A549 (cell line): ENCODE data around the gene TULP3. TPM values are rescaled to one million over a fixed set of nuclear protein-coding genes. Genes with fewer than 3 reads are reported as not detected.

Experiments
- ATAC-seq, 2 experiments: fragments of 200-7000 bp in 1 of 2; fragments of >200 bp in 1 of 2; cut with Nextera tagmentation in 1 of 2; cut with Tn5 transposase in 1 of 2; 3 replicates each; pipeline versions ENCODE4 v1.8.0 to v1.9.1; 2018 to 2020; ENCODE audit warnings: mild to moderate bottlenecking in 1 of 2, moderate library complexity in 1 of 2
- CTCF ChIA-PET: fragments of 300-600 bp; sonication (Branson Sonifier 250); formaldehyde crosslinking; extraction: SDS; loops from one replicate; lab custom pipeline; 2021; ENCODE audit warnings: antibody characterized with exemption, inconsistent platforms; lab: Yijun Ruan, JAX
- POLR2A ChIA-PET: fragments of 350-600 bp; formaldehyde crosslinking; extraction: SDS; loops from one replicate; lab custom pipeline; 2021; ENCODE audit warnings: antibody characterized with exemption, inconsistent platforms; lab: Yijun Ruan, JAX
- DNase-seq, 2 experiments: peaks; one replicate each; pipeline versions ENCODE4 v3.0.0 to v3.0.0-alpha.2; 2011 to 2016; ENCODE audit warnings: low read depth in 1 of 2, low spot score in 1 of 2
- FAIRE-seq: peaks from 2 replicates; lab custom pipeline; 2011; peaks lifted over from hg19 to GRCh38; lab: Jason Lieb, UNC
- H3K27ac ChIP-seq, 2 experiments: fragments of >200 bp; sonication (Bioruptor Twin); formaldehyde crosslinking; 3 replicates each; pipeline ENCODE4 v1.5.1; 2016 to 2017
- H3K4me1 ChIP-seq: fragments of >200 bp; sonication (Bioruptor Twin); formaldehyde crosslinking; 3 replicates; pipeline ENCODE4 v1.6.1; 2016
- H3K4me2 ChIP-seq: fragments of >200 bp; sonication (Bioruptor Twin); formaldehyde crosslinking; 3 replicates; pipeline ENCODE4 v1.6.1; 2016
- H3K4me3 ChIP-seq: fragments of >200 bp; sonication (Bioruptor Twin); formaldehyde crosslinking; 3 replicates; pipeline ENCODE4 v1.5.1; 2016
- H3K9me3 ChIP-seq: fragments of >200 bp; sonication (Bioruptor Twin); formaldehyde crosslinking; 3 replicates; pipeline ENCODE4 v1.6.1; 2016
- BCL3 ChIP-seq: fragments of >200 bp; sonication (Bioruptor Twin); formaldehyde crosslinking; IDR thresholded peaks from 3 replicates; pipeline ENCODE4 v1.6.1; 2016
- CBX8 ChIP-seq: fragments of 200-600 bp; sonication (generic); IDR thresholded peaks from 2 replicates; pipeline ENCODE4 v1.6.1; 2016
- CHD2 ChIP-seq: fragments of 150-350 bp; IDR thresholded peaks from 2 replicates; pipeline ENCODE4 v1.6.1; 2014; ENCODE audit warnings: low read length; ENCODE audit not compliant: partially characterized antibody
- CHD4 ChIP-seq: fragments of 200-600 bp; sonication (generic); IDR thresholded peaks from 2 replicates; pipeline ENCODE4 v1.6.1; 2016; ENCODE audit warnings: antibody characterized with exemption, mild to moderate bottlenecking, borderline replicate concordance
- CTCF ChIP-seq: fragments of >200 bp; sonication (Bioruptor Twin); formaldehyde crosslinking; IDR thresholded peaks from 3 replicates; pipeline ENCODE4 v1.5.1; 2016
- EHMT2 ChIP-seq: fragments of 200-600 bp; sonication (generic); IDR thresholded peaks from 2 replicates; pipeline ENCODE4 v1.6.1; 2016; ENCODE audit warnings: antibody characterized with exemption, low read depth, mild to moderate bottlenecking, moderate library complexity
- EP300 ChIP-seq, 2 experiments: fragments of >200 bp; sonication (Bioruptor Twin); formaldehyde crosslinking; IDR thresholded peaks; 2 replicates in 1 of 2; 3 replicates in 1 of 2; pipeline ENCODE4 v1.6.1; 2016 to 2017
- FOXS1 ChIP-seq: fragments of 250-450 bp; sonication (Bioruptor Pico); IDR thresholded peaks from 2 replicates; pipeline ENCODE4 v1.5.0; 2020; ENCODE audit warnings: mild to moderate bottlenecking, moderate library complexity
- HDAC2 ChIP-seq: fragments of 200-600 bp; sonication (generic); IDR thresholded peaks from 2 replicates; pipeline ENCODE4 v1.6.1; 2016
- HES2 ChIP-seq: fragments of >200 bp; sonication (Bioruptor Twin); formaldehyde crosslinking; IDR thresholded peaks from 2 replicates; pipeline ENCODE4 v1.6.1; 2016
- HMGXB4 ChIP-seq: fragments of 250-450 bp; sonication (Bioruptor Pico); IDR thresholded peaks from 2 replicates; pipeline ENCODE4 v1.5.0; 2021; ENCODE audit warnings: mild to moderate bottlenecking, moderate library complexity, borderline replicate concordance
- JUNB ChIP-seq: fragments of >200 bp; sonication (Bioruptor Twin); formaldehyde crosslinking; IDR thresholded peaks from 2 replicates; pipeline ENCODE4 v1.6.1; 2016
- KDM5A ChIP-seq: fragments of 200-600 bp; sonication (generic); IDR thresholded peaks from 2 replicates; pipeline ENCODE4 v1.6.1; 2016; ENCODE audit warnings: antibody characterized with exemption, mild to moderate bottlenecking
- MAZ ChIP-seq: fragments of 150-350 bp; IDR thresholded peaks from 2 replicates; pipeline ENCODE4 v1.6.1; 2014; ENCODE audit warnings: antibody characterized with exemption, low read depth, low read length, borderline replicate concordance
- NPAS2 ChIP-seq: fragments of 250-450 bp; sonication (Bioruptor Pico); IDR thresholded peaks from 2 replicates; pipeline ENCODE4 v1.8.0; 2022; ENCODE audit warnings: mild to moderate bottlenecking, moderate library complexity, borderline replicate concordance
- RAD21 ChIP-seq, 2 experiments: fragments of >200 bp in 1 of 2; sonication (Bioruptor Twin) in 1 of 2; formaldehyde crosslinking in 1 of 2; IDR thresholded peaks in 1 of 2; conservative IDR thresholded peaks in 1 of 2; 2 replicates in 1 of 2; 3 replicates in 1 of 2; pipeline ENCODE4 v1.6.1; 2012 to 2018; ENCODE audit warnings: inconsistent platforms in 1 of 2
- RARB ChIP-seq: fragments of 250-450 bp; sonication (Bioruptor Pico); IDR thresholded peaks from 2 replicates; pipeline ENCODE4 v1.8.0; 2021; ENCODE audit warnings: mild to moderate bottlenecking, moderate library complexity
- RCOR1 ChIP-seq: fragments of 150-350 bp; IDR thresholded peaks from 2 replicates; pipeline ENCODE4 v1.6.1; 2014; ENCODE audit warnings: antibody characterized with exemption, low read length, low read depth
- REST ChIP-seq: fragments of 200-600 bp; sonication (generic); IDR thresholded peaks from 2 replicates; pipeline ENCODE4 v1.6.1; 2016; ENCODE audit warnings: antibody characterized with exemption, mild to moderate bottlenecking, moderate library complexity
- RFX5 ChIP-seq: fragments of 450-650 bp; IDR thresholded peaks from 2 replicates; pipeline ENCODE4 v1.7.1; 2014; ENCODE audit warnings: antibody characterized with exemption, mild to moderate bottlenecking, moderate library complexity
- TP53 ChIP-seq: fragments of 250-450 bp; sonication (Bioruptor Pico); IDR thresholded peaks from 2 replicates; pipeline ENCODE4 v1.5.0; 2021; ENCODE audit warnings: mild to moderate bottlenecking, moderate library complexity
- ZNF302 ChIP-seq: fragments of 250-450 bp; sonication (Bioruptor Pico); IDR thresholded peaks from 2 replicates; pipeline ENCODE4 v1.9.0; 2021; ENCODE audit warnings: inconsistent platforms, mild to moderate bottlenecking, moderate library complexity
- ZSCAN20 ChIP-seq: fragments of 250-450 bp; sonication (Bioruptor Pico); IDR thresholded peaks from 2 replicates; pipeline ENCODE4 v1.8.0; 2022; ENCODE audit warnings: mild to moderate bottlenecking, moderate library complexity
- WGBS: methylation state at CpG from one replicate; pipeline ENCODE4 v1.1.6; 2017; ENCODE audit errors: missing lambda C conversion rate; 5-methylcytosine and 5-hydroxymethylcytosine counted together
- polyA plus RNA-seq, 4 experiments: library from polyadenylated mRNA; depleted of rRNA in 3 of 4; stranded (reverse); fragments of >200 nt; fragmentation: RNase III in 1 of 4; extraction: RNeasy Plus Mini Kit Qiagen cat#74134 plus additional on column Dnase treatment in 1 of 4; gene quantifications; 2 replicates in 3 of 4; 3 replicates in 1 of 4; pipeline ENCODE4 v1.2.3, GENCODE V29; 2011 to 2017

Gene TULP3
- polyA plus RNA-seq, 2 of the 4 experiments (the other 2 are of a cell fraction), result 19.6 to 32.9 TPM

- no peak for TF ChIP-seq MAZ
- no peak for TF ChIP-seq HMGXB4 (CRISPR knock-in tag)
These were observed 32.4 kb upstream of the TULP3 start (continued) for GRCh38 chr12:2858334-2858733.

GRCh38 chr12:2858944-2859421 is 31.7 kb upstream of the TULP3 start:
- no peak for FAIRE-seq
- H3K27ac ChIP-seq, result no peak overlapping the region
- no peaks in the 10 kb centered on the region for H3K4me1 ChIP-seq
- no peak for ATAC-seq
- ChIA-PET POLR2A (no interaction called here), CTCF (interaction anchor here (2.5 kb wide), 1 partner anchor 14 kb away, joined by 13 read pairs; no protein-coding TSS in a partner anchor)
- WGBS, result 94% methylated on average over 12 of the region's 12 CpGs
- H3K9me3 ChIP-seq, result no peaks in the 10 kb centered on the region
- no peak for DNase-seq
- TF ChIP-seq KDM5A, result no peak
- no peak for TF ChIP-seq TP53 (CRISPR knock-in tag)
- no peak for TF ChIP-seq HDAC2
- TF ChIP-seq CTCF, result no peak
- TF ChIP-seq NPAS2 (CRISPR knock-in tag), result no peak
- no peak overlapping the region for H3K4me3 ChIP-seq
- no peak overlapping the region for H3K4me2 ChIP-seq

- Histone ChIP-seq H3K4me1 (no peaks in the 10 kb centered on the region), H3K4me2 (no peak overlapping the region), H3K4me3 (no peak overlapping the region)
- no peak for ATAC-seq
- no peak for TF ChIP-seq EHMT2
- no peak for TF ChIP-seq RCOR1
- TF ChIP-seq RAD21 (conservative IDR thresholded peaks at IDR 0.05 in 1 of 2, IDR thresholded peaks at IDR 0.05 in 1 of 2), result no peak
- no peak for TF ChIP-seq ZNF302 (CRISPR knock-in tag)
- TF ChIP-seq CHD2, result no peak
- TF ChIP-seq BCL3, result no peak
- no peak for TF ChIP-seq RARB (CRISPR knock-in tag)
- TF ChIP-seq ZSCAN20 (CRISPR knock-in tag), result no peak
- no peak for TF ChIP-seq REST
- TF ChIP-seq CHD4, result no peak
- no peak for TF ChIP-seq HES2
- no peak for TF ChIP-seq EP300 (IDR thresholded peaks at IDR 0.05)
- TF ChIP-seq JUNB, result no peak
- TF ChIP-seq CBX8, result no peak
- TF ChIP-seq FOXS1 (CRISPR knock-in tag), result no peak
- TF ChIP-seq RFX5, result no peak
- no peak for TF ChIP-seq TP53 (CRISPR knock-in tag)
- TF ChIP-seq, all 56 proteins: peak for 0
- Histone ChIP-seq H3K27ac (no peak overlapping the region), H3K9me3 (no peaks in the 10 kb centered on the region)
- ChIA-PET POLR2A (no interaction called here), CTCF (interaction anchor here (1.2 kb wide), 1 partner anchor 25 kb away, joined by 4 read pairs; no protein-coding TSS in a partner anchor)
- no peak for FAIRE-seq
- no peak for DNase-seq
These were observed 30.5 kb upstream of the TULP3 start for GRCh38 chr12:2860170-2860569.
